Measurements from ENCODE around the gene BLOC1S5. TPM values are rescaled to one million over a fixed set of nuclear protein-coding genes. Genes with fewer than 3 reads are reported as not detected.
"Not testable (repeated sequence)": the region's sequence is repeated elsewhere in the genome, so short reads cannot be mapped to it uniquely, and the experiment has no call there.

BLOC1S5 gene
- total RNA-seq, 1 donor from 2014 or later, result 10.8 TPM

DNA sequence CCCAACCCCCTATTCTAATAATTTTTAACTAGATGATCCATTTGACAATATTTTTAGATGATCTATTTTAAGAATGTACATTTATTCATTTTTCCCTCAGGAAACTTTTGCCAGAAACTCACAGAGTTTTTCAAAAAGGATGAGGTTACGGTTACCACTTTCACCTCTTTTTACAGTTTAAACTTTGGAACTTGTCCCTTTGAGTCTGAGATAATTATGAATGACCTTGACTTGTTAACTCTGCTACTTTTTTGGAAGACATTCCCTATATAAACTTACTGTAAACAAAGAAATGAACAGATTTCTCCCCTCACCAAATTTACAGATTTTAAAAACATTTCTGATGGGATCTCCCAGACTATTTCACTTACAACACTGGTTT is 18.4 kb upstream of the BLOC1S5 start:
- DNase-seq (ENCODE audit: low spot score), result no peak

DNA sequence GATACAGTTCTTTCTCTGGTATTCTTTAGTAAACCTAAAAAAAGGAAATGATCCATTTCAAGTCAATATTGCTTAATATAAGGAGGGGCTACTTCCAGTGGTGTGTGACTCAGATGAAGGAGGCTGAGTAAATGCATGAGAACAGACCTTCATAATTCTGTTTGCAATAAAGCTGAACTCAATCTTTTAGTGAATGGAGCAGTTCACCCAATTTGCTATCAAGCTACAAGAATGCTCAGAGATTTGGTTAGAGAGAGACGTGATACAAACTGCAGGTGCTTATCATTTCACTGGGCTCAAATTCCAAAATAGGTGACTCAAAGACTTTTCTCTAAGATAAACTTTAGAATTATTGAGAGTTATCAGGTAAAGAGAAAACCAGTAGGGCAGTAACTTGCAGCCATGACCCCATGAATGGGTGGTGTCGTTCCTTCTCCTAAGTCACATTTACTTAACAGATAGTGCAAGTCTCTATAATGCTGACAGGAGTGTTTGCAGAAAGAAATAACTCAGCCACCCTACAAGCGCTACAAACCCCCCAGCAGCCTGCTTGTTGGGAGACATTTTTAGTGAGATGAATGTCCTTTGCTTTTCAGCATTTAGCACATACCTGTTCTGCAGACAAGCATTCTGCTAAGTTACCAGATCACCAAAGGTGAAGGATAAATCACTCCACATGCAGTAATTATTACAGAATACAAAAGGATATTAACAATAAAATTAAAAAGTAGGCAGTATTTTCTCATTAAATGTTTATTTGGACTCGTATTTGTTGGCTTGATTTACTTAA is 16.4 kb upstream of the BLOC1S5 start:
- no peak for DNase-seq (ENCODE audit: low spot score)

DNA sequence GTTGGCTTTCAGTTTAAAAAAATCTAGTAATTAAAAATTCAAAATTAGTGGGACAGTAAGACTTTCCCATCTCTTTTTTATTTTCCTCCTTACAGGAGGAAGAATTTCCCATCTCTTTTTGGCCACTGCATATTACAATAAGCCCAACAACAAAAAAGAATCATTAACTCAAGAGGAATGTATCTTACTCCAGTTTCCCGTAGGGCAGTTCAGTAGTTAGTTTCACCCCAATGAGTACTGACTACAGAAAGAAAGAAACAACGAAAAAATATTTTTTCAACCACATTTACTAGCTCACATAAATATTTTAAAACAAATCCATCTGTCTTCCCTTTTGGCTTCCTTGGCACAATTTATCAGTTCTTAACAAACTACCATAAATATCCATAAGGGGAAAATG is 14.9 kb upstream of the BLOC1S5 start:
- no peak for DNase-seq (ENCODE audit: low spot score)

DNA sequence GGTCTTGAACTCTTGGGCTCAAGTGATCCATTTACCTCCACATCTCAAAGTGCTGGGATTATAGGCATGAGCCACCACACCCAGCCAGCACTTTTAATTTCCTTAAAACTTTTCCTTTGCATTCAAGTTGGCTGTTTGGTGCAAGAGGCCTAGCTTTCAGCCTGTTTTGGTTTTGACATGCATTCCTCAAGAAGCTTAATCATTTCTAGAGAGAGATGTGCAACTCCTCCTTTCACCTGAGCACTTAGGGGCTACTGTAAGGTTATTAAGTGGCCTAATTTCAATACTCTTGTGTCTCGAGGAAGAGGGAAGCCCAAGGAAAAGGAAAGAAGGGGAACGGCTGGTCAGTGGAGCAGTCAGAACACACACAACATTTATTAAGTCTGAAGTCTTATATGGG is 13.8 kb upstream of the BLOC1S5 start:
- no peak for DNase-seq (ENCODE audit: low spot score)

DNA sequence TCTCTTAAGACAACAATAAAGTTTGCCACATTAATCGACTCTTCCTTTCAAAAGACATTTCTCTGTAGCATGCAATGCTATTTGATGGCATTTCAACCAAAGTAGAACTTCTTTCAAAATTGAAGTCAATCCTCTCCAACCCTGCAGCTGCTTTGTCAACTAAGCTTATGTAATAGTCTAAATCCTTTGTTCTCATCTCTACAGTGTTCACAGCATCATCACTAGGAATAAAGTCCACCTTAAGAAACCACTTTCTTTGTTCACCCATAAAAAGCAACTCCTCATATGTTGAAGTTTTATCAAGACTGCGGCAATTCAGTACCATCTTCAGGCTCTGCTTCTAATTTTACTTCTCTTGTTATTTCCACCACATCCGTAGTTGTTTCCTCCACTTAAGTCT is 11.5 kb upstream of the BLOC1S5 start:
- DNase-seq (ENCODE audit: low spot score), result no peak

DNA sequence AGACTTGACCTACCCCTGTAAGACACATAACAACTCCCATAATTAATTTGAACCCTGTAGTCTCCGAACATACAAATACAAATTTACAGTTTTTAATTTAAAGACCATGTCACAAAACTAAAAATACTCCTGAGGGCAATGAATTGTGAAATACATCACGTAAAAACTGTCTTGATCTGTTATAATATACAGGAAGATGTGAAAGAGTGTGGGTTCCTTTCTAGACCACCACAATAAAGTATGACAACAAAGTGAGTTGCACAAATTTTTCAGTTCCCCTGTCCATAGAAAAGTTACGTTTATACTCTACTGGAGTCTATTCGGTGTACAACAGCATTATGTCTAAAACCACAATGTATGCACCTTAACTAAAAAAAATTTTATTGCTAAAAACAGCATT is 11.0 kb upstream of the BLOC1S5 start:
- DNase-seq (ENCODE audit: low spot score), result no peak

DNA sequence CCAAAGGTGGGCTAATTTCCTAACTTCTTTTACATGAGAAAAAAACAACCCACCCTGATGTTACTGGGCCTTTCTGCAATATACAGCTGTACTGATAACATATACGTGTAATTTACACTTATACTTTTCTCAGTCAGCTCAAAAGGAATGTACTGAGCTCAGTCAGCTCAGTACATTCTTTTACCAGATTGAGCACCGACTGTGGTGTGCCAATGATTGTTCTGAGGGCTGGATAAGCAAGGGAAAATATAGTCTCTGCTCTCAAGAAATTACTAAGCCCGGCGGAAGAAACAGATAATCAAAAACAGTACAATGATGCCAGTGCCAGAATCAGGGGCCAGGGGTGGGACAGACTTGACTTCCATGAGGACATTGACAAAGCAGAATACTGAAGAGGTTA is 10.0 kb upstream of the BLOC1S5 start:
- DNase-seq (ENCODE audit: low spot score), result no peak

DNA sequence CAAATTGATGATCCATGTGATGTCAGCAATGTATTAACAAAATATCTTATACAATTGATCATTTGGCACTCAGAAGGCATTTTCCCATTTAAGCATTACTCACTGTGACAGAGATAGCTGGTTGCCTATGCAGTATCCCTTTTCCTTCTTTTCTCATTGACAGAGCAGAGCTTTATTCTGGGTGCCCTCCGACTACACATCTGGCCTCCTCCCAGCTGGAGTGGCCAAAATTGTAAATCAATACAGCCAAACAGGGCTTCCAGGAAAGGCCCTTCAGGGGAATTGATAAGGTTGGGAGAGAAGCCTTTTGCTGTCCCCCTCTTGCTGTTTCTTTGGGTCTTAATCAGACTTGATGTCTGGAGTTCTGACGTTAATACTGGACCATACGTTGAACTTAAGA is 9.6 kb upstream of the BLOC1S5 start:
- DNase-seq (ENCODE audit: low spot score), result no peak

DNA sequence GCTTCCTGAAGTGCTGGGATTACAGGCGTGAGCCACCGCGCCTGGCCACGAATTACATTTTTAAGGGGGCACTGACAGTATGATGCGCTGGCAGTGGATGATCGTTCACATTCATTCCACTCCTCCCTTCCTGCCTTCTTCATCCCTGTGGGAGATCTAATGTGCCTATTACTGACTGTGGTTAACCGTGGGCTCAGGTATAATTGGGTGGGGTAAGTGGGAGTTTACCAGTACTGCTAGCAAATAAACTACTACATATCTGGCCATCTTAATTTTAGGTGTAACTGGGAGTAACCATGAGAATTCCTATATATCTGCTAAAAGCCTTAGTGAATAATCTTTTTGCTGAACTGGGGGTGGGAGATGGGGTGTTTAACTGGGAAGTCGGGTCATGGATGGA is 6.5 kb upstream of the BLOC1S5 start:
- no peak for DNase-seq (ENCODE audit: low spot score)

DNA sequence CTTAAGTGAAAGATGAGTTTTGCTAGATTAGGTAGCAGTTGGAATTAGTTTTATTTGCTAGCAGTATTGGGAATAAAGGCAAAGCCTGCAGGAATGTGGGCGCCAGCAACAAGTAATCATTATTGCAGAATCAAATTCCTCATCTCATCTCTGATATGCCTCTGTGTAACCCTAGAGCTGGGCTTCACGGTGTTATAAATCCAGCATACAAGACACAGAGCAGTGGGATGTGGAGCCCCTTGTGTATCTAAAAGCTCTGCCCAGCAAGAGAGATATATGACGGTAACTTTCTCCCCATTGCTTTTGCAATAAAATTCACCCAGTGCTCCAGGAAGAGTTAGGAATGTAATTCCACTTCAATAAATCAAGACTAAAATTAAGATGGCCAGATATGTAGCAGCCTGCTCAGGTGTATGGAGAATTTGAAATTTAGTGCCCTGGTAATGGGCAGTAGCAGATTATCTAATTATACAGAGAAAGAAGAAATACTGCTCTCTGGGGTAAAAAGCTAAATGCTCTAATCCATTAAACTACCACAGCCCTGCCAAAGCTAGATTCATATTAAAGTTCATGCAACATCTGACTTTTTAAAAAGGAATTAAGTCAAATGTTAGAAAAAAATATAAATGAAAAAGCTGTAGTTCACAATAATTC is 5.6 kb upstream of the BLOC1S5 start:
- DNase-seq (ENCODE audit: low spot score), result no peak

DNA sequence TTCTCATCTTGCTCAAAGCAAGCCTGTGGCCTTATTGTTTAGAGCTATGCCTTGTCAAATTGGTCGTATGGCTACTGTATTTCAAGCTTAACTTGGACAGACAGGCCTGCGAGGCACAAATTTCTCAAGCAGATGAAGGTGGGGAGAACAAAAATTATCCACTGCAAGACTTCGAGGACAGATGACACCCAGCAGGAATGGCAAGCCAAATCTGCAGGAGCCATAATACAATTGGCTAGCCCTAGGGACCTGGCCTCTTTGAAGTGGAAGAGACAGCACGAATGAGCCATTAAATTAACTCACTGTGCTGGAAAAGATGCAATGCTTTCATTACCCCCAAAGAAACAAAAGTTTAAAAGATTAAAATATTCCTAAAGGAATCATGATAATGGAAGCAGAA is 5.0 kb upstream of the BLOC1S5 start:
- no peak for DNase-seq (ENCODE audit: low spot score)

DNA sequence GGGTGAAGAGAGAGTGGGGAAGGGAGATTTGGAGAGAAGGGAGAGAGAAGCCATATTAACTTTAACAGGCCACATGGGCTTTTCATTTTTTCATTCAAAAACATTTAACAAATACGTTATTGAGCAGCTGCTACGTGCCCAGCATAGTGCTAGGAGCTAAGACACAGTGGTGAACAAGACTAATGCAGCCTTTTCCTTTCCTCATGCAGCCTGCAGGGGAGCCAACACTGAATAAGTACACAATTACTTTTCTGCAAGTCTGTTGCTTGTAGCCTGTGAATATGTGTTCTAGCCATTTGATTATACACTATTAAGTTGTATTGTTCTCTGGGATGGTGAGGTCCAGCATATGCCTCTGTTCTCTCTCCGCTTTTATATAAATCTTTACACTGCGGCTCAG is 1.9 kb upstream of the BLOC1S5 start:
- no peak for DNase-seq (ENCODE audit: low spot score)

DNA sequence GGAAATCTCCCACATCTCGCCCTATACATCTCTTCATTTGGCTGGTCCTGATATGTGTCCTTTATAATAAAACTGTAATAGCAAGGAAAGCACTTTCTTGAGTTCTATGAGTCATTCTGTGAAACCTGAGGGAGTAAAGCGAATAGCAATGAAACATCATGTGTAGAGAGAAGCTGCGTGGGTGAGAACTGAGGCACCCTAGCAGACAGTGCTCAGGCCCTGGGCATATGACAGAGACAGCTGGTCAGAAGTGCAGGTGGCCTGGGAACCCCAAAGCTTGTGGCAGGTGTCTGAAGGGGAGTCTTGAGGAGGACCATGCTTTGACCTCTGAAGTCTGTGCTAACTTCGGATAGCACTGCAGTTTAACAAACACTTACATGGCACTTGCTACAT is 1.3 kb upstream of the BLOC1S5 start:
- no peak for DNase-seq (ENCODE audit: low spot score)

DNA sequence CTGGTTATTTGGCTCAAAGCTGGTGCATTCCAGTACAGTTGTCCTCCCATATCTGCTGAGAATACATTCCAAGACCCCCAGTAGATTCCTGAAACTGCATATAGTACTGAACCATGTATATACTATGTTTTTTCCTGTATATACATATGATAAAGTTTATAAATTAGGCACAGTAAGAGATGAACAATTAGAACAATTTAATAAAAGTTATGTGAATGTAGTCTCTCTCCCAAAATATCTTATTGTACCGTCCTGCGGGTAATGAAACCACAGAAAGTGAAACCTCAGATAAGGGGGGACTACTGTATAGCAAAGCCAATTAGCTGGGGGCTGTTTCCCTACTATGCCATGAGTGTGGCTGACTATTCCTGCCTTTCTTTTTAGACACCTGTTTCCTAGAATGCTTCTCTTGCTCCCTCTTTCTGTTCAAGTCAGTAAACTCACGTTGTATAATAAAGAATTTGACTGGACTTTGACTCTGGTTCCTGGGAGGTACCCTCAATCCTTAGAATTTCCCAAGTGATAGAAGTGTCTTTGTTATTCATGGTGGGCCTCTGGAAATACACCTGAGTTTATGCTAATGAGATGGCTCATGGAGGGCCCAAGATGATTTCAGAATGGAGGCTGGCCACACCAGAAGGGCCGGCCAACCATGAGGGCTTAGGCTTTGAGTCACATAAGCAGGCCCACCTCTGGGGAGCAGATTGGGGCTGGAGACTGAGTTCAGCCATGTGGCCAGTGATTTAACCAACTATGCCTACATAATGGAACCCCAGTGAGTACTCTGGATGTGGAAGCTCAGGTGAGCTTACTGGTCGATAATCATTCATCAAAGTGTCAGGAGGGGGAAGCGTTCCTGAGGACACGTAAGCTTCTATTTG is 689 bp upstream of the BLOC1S5 start:
- DNase-seq (ENCODE audit: low spot score), result no peak

DNA sequence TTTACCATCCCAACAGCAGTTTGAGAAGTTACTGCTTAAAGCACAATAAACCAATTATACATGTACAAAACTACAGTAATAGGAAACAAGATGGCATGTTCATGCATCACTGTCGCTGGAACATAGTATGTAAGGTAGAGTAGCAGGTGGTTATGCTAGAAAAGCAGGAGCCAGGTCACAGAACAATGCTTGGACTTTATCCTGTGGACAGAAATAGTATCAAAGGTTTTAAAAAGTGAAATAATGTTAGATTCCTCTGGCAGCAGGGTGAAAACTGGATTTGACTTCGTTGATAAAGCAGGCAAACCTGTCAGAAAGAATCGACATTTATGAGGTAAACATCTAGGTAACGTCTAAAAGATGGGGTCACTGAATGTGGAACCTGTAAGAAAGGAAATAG is 2.5 kb downstream of the BLOC1S5 start:
- DNase-seq (ENCODE audit: low spot score), result no peak

DNA sequence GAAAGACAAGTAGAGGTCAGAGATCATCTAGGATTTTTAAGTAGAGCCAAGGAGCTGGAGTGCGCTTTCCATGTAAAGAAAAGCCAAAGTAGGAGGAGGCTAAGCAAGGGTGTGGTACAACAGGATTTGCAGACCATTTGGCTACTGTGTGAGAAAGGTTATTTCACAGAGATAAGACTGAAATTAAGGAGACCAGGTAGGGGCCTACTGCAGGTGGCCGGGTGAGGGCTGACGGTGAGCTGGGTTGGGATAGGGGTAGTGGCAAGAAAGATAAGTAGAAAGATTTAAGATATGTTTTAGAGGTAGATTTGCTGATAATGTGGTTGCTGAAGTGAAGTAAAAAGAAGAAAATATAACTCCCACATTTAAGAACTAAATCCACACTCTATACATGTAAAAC is 3.8 kb downstream of the BLOC1S5 start:
- DNase-seq (ENCODE audit: low spot score), result no peak

DNA sequence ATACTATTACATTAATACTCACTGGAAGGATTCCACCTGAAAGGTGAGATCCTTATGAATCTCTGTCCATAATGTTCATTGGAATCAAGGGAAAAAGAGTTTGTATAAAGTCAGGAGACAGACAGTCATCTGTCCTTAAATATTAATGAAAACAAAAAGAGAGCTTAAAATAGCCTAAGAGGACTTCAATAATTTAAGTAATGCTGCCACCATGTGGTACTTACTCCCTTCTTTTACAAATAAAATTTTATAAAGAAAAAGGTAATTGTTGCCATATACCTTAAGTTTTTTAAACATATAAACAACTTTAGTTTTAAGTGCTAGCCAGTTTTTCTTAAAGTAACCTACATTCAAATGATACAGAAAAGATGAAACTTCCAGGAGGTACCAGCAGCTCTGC is 5.1 kb downstream of the BLOC1S5 start:
- no peak for DNase-seq (ENCODE audit: low spot score)

DNA sequence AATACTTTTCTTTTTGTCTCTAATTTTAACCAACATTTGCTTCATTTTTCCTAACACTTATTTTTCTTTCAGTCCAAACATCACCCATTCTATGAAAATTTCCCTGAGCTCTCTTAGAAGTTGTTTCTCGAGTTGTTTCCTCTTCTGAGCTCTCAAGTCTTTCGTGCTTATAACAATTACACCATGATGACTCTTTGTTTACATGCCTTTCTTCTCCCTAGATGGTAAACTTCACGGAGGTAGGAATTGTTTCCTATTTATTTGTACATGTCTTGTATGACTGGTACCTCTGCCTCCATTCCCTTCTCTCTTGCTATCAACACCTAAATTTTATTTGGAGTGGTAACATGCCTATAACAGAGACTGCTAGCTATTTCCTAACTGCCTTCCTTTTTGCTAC is 6.4 kb downstream of the BLOC1S5 start:
- DNase-seq (ENCODE audit: low spot score), result no peak

DNA sequence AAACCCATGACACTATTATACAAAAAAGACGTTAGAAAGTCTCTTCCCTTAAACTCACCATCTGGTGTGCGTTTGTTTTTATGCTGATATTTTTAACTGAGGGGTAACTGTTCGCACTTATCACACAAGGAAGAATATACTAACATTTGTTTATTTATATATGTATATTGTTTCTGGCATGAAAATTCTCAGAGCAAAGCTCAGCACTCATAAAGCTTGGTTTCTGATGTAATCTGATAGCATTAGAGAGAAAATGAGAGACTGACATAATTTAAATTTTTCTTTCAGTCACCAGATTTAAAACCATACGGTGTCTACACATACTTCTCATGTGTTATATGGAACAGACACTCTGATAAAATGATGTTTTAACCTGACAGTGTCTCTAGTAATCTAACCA is 6.9 kb downstream of the BLOC1S5 start:
- DNase-seq (ENCODE audit: low spot score), result no peak

DNA sequence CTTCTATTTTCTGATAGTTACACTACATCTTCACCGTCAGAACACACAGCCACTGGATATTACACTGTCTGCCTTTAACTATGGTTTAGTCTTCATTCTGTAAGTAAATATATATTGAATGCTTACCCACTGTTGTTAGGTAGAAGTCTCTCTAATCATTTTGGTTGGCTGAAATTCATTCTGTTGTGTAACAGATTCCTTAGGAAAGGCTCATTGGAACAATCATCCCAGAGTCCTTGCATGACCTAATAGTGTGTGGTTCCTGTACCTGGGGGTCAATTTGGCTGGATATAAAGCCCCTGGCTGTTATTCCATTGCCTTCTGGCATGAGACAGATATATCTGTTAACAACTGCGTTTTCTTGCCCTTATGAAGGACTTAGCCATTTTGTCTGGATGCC is 9.9 kb downstream of the BLOC1S5 start:
- DNase-seq (ENCODE audit: low spot score), result no peak

DNA sequence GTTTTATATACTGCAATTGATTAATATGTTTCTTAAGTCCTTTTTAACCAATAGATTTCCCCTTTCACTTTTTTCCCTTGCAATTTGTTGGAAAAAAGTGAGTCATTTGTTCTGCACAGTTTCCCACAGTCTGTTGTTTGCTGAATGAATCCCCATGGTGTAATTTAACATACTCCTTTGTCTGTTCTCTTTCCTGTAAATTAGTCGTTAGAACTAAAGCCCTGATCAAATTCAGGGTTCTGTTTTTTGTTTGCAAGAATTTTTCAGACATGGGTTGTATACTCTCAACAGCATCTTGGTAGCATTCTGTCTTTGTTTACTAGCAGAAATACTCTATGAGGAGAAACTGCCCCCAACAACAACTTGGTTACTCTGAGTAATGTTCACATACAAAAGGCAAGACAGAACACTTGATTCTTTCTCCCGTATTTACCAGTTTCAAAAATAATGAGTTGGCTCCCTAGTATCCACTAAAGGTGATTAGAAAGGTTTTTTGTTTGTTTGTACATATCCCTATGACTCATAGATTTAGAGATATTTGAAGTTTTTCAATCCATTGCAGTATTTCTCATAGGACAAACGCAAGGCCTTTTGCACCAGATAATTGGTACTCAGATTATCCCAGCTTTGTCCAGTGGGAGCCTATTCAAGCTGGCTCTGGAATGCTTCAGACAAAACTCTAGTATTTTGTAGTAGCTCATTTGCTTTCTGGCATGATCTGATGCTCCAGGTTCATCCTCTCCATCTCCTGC is 16.5 kb downstream of the BLOC1S5 start:
- no peak for DNase-seq (ENCODE audit: low spot score)

DNA sequence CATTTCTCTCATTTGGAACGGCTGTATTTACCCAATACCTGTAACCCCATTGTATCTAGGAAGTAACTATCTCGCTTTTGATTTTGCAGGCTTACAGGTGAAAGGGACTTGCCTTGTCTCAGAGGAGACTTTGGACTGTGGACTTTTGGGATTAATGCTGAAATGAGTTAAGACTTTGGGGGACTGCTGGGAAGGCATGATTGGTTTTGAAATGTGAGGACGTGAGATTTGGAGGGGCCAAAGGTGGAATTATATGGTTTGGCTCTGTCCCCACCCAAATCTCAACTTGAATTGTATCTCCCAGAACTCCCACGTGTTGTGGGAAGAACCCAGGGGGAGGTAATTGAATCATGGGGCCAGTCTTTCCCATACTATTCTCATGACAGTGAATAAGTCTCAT is 18.4 kb downstream of the BLOC1S5 start:
- DNase-seq (ENCODE audit: low spot score), result not testable (repeated sequence)

Measured in mucosa of gallbladder (tissue), 1 donor.